HCT116 (cell line): ENCODE measurements around the gene EWSR1. TPM values are rescaled to one million over a fixed set of nuclear protein-coding genes. Genes with fewer than 3 reads are reported as not detected.

Experiments
- ATAC-seq: fragments of 200-7000 bp; cut with Tn5 transposase; 2 replicates; pipeline ENCODE4 v1.9.1; 2020; ENCODE audit warnings: mild to moderate bottlenecking, moderate library complexity
- BruUV-seq: library from RNA; stranded (reverse); fragments of 400-500 nt; replicated peaks from 2 replicates; lab custom pipeline; 2021; lab: Mats Ljungman, UMichigan
- CTCF ChIA-PET: fragments of 300-600 bp; sonication (Branson Sonifier 250); formaldehyde crosslinking; loops from one replicate; lab custom pipeline; 2021; ENCODE audit warnings: antibody characterized with exemption; lab: Charles Lee
- POLR2A ChIA-PET: fragments of 300-600, 350-600 bp; sonication (Branson Sonifier 250); formaldehyde crosslinking; loops from one replicate; lab custom pipeline; 2021; ENCODE audit warnings: antibody characterized with exemption; lab: Charles Lee
- RAD21 ChIA-PET, 2 experiments: fragments of 300-600 bp; sonication (Branson Sonifier 250); formaldehyde crosslinking; loops; one replicate each; lab custom pipeline; 2023; ENCODE audit warnings: low total read pairs in 2 of 2; ENCODE audit not compliant: uncharacterized antibody in 2 of 2, unreplicated experiment in 2 of 2, low non-redundant PET in 1 of 2; lab: Charles Lee
- DNase-seq: peaks from one replicate; pipeline ENCODE4 v3.0.0-alpha.2; 2010; ENCODE audit warnings: low read depth, low spot score
- H2AFZ ChIP-seq: fragments of 200-600 bp; shearing (Covaris generic), sonication (generic); 2 replicates; pipeline ENCODE4 v1.6.1; 2017; ENCODE audit warnings: low read depth, mixed run types, mixed read lengths, antibody characterized with exemption, low read length; ENCODE audit not compliant: poor library complexity, severe bottlenecking
- H3K27ac ChIP-seq: 2 replicates; pipeline ENCODE4 v1.5.1; 2012; ENCODE audit warnings: low read depth, low read length
- H3K27me3 ChIP-seq: fragments of 200-600 bp; sonication (generic); 2 replicates; pipeline ENCODE4 v1.6.1; 2016; ENCODE audit warnings: mixed run types, low read length, mixed read lengths; ENCODE audit not compliant: insufficient read depth
- H3K36me3 ChIP-seq, 2 experiments: fragments of 200-500 bp in 1 of 2; fragments of 200-600 bp in 1 of 2; sonication (Bioruptor generic) in 1 of 2; sonication (generic) in 1 of 2; 2 replicates each; pipeline versions ENCODE4 v1.5.1 to v1.6.1; 2014 to 2016; ENCODE audit warnings: low read length in 2 of 2, inconsistent platforms in 1 of 2, mixed read lengths in 1 of 2, mixed run types in 1 of 2; ENCODE audit not compliant: insufficient read depth in 2 of 2, control insufficient read depth in 1 of 2
- H3K4me1 ChIP-seq, 2 experiments: fragments of 200-600 bp in 1 of 2; sonication (generic) in 1 of 2; 2 replicates each; pipeline versions ENCODE4 v1.5.1 to v1.6.1; 2012 to 2017; ENCODE audit warnings: low read length in 2 of 2, inconsistent platforms in 1 of 2, mild to moderate bottlenecking in 1 of 2, mixed read lengths in 1 of 2, mixed run types in 1 of 2, moderate library complexity in 1 of 2; ENCODE audit not compliant: insufficient read depth in 2 of 2, control insufficient read depth in 1 of 2
- H3K4me2 ChIP-seq: fragments of 200-600 bp; sonication (generic); 2 replicates; pipeline ENCODE4 v1.6.1; 2017; ENCODE audit warnings: mixed run types, low read length, mixed read lengths
- H3K4me3 ChIP-seq, 2 experiments: fragments of 200-600 bp in 1 of 2; sonication (generic) in 1 of 2; replicated peaks in 1 of 2; 2 replicates each; pipeline ENCODE4 v1.5.1; 2011 to 2016; ENCODE audit warnings: low read length in 2 of 2, control low read depth in 1 of 2, low read depth in 1 of 2, mild to moderate bottlenecking in 1 of 2, mixed read lengths in 1 of 2, mixed run types in 1 of 2
- H3K79me2 ChIP-seq: fragments of 200-600 bp; sonication (generic); 2 replicates; pipeline ENCODE4 v1.6.1; 2017; ENCODE audit warnings: mild to moderate bottlenecking, mixed run types, low read length, moderate library complexity, mixed read lengths; ENCODE audit not compliant: insufficient read depth
- H3K9ac ChIP-seq: fragments of 200-600 bp; sonication (generic); 2 replicates; pipeline ENCODE4 v1.6.1; 2016; ENCODE audit warnings: low read length, mixed read lengths
- H3K9me2 ChIP-seq: fragments of 200-600 bp; sonication (generic), shearing (Covaris generic); 2 replicates; pipeline ENCODE4 v1.6.1; 2017; ENCODE audit warnings: mixed run types, mild to moderate bottlenecking, moderate library complexity; ENCODE audit not compliant: insufficient read depth
- H3K9me3 ChIP-seq, 2 experiments: fragments of 200-500 bp in 1 of 2; fragments of 200-600 bp in 1 of 2; sonication (Bioruptor generic) in 1 of 2; sonication (generic) in 1 of 2; 2 replicates each; pipeline ENCODE4 v1.6.1; 2014 to 2017; ENCODE audit warnings: low read length in 2 of 2, mixed read lengths in 2 of 2, inconsistent platforms in 1 of 2, low read depth in 1 of 2, mild to moderate bottlenecking in 1 of 2, mixed run types in 1 of 2, moderate library complexity in 1 of 2; ENCODE audit not compliant: control insufficient read depth in 1 of 2, insufficient read depth in 1 of 2
- H4K20me1 ChIP-seq: fragments of 200-600 bp; sonication (generic), shearing (Covaris generic); 2 replicates; pipeline ENCODE4 v1.6.1; 2017; ENCODE audit warnings: mixed run types, mild to moderate bottlenecking, moderate library complexity; ENCODE audit not compliant: insufficient read depth
- CBX3 ChIP-seq: IDR thresholded peaks from 2 replicates; pipeline ENCODE4 v1.6.1; 2012; ENCODE audit warnings: low read depth
- EGR1 ChIP-seq: IDR thresholded peaks from 2 replicates; pipeline ENCODE4 v1.6.1; 2012; ENCODE audit warnings: low read depth
- ELF1 ChIP-seq: IDR thresholded peaks from 2 replicates; pipeline ENCODE4 v1.6.1; 2012; ENCODE audit warnings: low read depth, borderline replicate concordance
- EZH2 ChIP-seq: fragments of 200-600 bp; sonication (generic); IDR thresholded peaks from 2 replicates; pipeline ENCODE4 v1.6.1; 2017; ENCODE audit warnings: antibody characterized with exemption, mixed run types
- EZH2phosphoT487 ChIP-seq: fragments of 200-600 bp; IDR thresholded peaks from 2 replicates; pipeline ENCODE4 v1.6.1; 2018; ENCODE audit warnings: antibody characterized with exemption, borderline replicate concordance
- FOSL1 ChIP-seq: IDR thresholded peaks from 2 replicates; pipeline ENCODE4 v1.6.1; 2012; ENCODE audit warnings: low read depth
- JUND ChIP-seq: IDR thresholded peaks from 2 replicates; pipeline ENCODE4 v1.6.1; 2012
- POLR2A ChIP-seq: IDR thresholded peaks from 2 replicates; pipeline ENCODE4 v1.7.0; 2011; ENCODE audit warnings: borderline replicate concordance; ENCODE audit not compliant: insufficient read depth, insufficient read length; ENCODE audit errors: extremely low read depth
- POLR2AphosphoS5 ChIP-seq: IDR thresholded peaks from 2 replicates; pipeline ENCODE4 v1.6.1; 2011; ENCODE audit warnings: mild to moderate bottlenecking, low read depth, low read length, moderate library complexity
- RAD21 ChIP-seq: IDR thresholded peaks from 2 replicates; pipeline ENCODE4 v1.6.1; 2012; ENCODE audit warnings: low read depth, mild to moderate bottlenecking
- SIN3A ChIP-seq: IDR thresholded peaks from 2 replicates; pipeline ENCODE4 v1.6.1; 2012; ENCODE audit warnings: low read depth
- SP1 ChIP-seq: IDR thresholded peaks from 2 replicates; pipeline ENCODE4 v1.6.1; 2012; ENCODE audit warnings: low read depth
- SRF ChIP-seq: IDR thresholded peaks from 2 replicates; pipeline ENCODE4 v1.6.1; 2012; ENCODE audit warnings: low read depth
- ZNF274 ChIP-seq: fragments of 200-500 bp; sonication (Bioruptor generic); IDR thresholded peaks from 2 replicates; pipeline ENCODE4 v1.6.1; 2014; ENCODE audit warnings: mild to moderate bottlenecking, low read depth, low read length, inconsistent platforms
- intact Hi-C: fragments of 100-400 bp; cut with micrococcal nuclease; formaldehyde crosslinking; loops from 2 replicates; pipeline ENCODE4 v1.10.0; 2022
- total RNA-seq: library from RNA; stranded (reverse); gene quantifications from one replicate; pipeline ENCODE4 v1.2.1, GENCODE V29; 2021; ENCODE audit not compliant: unreplicated experiment
- TF ChIP-seq, protein P1 (sequence below): IDR thresholded peaks from 2 replicates; pipeline ENCODE4 v1.6.1; 2012; ENCODE audit warnings: low read depth
- TF ChIP-seq, protein P2 (sequence below): IDR thresholded peaks from 2 replicates; pipeline ENCODE4 v1.6.1; 2012

EWSR1 gene
- total RNA-seq, 1 experiment from 2014 or later: 335 TPM

DNA sequence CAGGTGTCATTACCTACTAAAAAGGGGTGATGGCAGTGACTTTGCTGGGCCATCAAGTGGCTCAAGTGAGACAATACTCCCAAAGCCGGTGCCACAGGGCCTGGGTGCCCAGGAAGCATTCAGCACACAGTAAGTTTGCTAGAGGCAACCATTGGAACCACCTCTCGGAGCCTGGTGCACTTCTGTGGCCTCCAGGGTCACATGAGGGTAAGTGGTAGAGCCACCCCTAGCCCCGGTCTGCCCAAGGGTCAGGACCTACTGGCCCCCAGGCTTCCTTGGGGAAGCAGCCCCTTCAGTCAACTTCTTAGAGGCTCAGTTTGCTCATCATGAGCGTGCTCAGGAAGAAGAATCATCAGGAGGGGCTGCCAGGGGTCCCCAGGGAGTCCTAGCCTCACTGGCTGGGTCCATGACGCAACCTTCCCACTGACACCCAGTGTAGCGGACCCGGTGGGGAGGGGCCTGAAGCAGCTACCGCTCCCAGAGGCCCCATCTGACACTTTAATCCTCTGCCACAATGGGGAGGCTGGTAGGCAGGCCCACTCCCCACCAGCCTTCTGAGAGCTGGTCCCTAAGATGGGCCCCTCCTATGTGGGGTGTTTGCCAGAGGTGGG lies 64.9 kb downstream of the EWSR1 start:
- Histone ChIP-seq H3K27ac (no peak overlapping the region), H3K4me2 (no peak overlapping the region), H3K4me1 (peaks cover 0 to 6% of the 10 kb centered on the region in 2 experiments; a peak in 1 of 4 replicates), H3K4me3 (no peak overlapping the region), H3K9me2 (no peaks in the 10 kb centered on the region), H3K79me2 (no peaks in the 10 kb centered on the region), H2AFZ (no peak overlapping the region), H3K9ac (no peak overlapping the region), H3K36me3 (peaks cover 3 to 9% of the 10 kb centered on the region in 2 experiments; a peak in 2 of 4 replicates), H4K20me1 (no peaks in the 10 kb centered on the region), H3K9me3 (no peaks in the 10 kb centered on the region), H3K27me3 (no peaks in the 10 kb centered on the region)
- ATAC-seq: no peak
- RAD21 ChIA-PET: no interaction called here
- POLR2A ChIA-PET: no interaction called here
- intact Hi-C loops: no loop called here
- BruUV-seq: no TSS peak
- CTCF ChIA-PET: no interaction called here
- TF ChIP-seq CBX3: no peak
- TF ChIP-seq POLR2AphosphoS5: no peak
- TF ChIP-seq FOSL1: no peak
- TF ChIP-seq POLR2A: no peak
- no peak for DNase-seq

DNA sequence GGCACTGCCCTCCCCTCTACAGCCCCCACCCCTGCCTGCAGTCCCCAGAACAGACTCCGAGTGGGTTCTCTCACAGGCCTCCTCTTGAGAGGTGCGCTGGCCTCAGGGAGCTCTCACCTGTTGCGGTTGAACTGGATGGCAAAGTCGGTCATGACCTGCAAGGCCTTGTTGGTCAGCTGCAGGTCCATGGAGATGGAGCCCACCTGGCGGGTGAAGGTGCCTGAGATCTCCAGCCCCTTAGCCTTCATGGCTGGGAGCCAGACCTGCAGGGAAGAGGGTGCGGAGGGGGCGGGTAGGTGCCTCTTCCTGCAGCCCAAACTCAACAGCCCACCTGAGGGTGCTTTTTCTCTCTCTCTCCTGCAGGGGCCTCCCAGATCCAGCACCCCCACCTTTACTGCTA lies 66.1 kb downstream of the EWSR1 start:
- H3K27ac ChIP-seq: no peak overlapping the region
- H3K36me3 ChIP-seq: peaks cover 8 to 16% of the 10 kb centered on the region in 2 experiments
- H3K4me1 ChIP-seq: peaks cover 0 to under 1% of the 10 kb centered on the region in 2 experiments; a peak in 1 of 4 replicates
- ATAC-seq (0 out of 2 replicates have a peak, but pooled peaks have one; percentile 31), DNase-seq (no peak)
- ChIA-PET RAD21 (no interaction called here), CTCF (no interaction called here), POLR2A (no interaction called here)
- no peak overlapping the region for H3K4me2 ChIP-seq
- no peaks in the 10 kb centered on the region for H4K20me1 ChIP-seq
- no peaks in the 10 kb centered on the region for H3K9me3 ChIP-seq
- BruUV-seq: no TSS peak
- H3K79me2 ChIP-seq: no peaks in the 10 kb centered on the region
- TF ChIP-seq SP1 (no peak), POLR2A (no peak), ELF1 (no peak), RAD21 (no peak), SIN3A (no peak), ZNF274 (no peak), EGR1 (no peak), JUND (no peak), EZH2phosphoT487 (no peak), SRF (no peak), FOSL1 (no peak), EZH2 (no peak)
- TF ChIP-seq, protein P1, sequence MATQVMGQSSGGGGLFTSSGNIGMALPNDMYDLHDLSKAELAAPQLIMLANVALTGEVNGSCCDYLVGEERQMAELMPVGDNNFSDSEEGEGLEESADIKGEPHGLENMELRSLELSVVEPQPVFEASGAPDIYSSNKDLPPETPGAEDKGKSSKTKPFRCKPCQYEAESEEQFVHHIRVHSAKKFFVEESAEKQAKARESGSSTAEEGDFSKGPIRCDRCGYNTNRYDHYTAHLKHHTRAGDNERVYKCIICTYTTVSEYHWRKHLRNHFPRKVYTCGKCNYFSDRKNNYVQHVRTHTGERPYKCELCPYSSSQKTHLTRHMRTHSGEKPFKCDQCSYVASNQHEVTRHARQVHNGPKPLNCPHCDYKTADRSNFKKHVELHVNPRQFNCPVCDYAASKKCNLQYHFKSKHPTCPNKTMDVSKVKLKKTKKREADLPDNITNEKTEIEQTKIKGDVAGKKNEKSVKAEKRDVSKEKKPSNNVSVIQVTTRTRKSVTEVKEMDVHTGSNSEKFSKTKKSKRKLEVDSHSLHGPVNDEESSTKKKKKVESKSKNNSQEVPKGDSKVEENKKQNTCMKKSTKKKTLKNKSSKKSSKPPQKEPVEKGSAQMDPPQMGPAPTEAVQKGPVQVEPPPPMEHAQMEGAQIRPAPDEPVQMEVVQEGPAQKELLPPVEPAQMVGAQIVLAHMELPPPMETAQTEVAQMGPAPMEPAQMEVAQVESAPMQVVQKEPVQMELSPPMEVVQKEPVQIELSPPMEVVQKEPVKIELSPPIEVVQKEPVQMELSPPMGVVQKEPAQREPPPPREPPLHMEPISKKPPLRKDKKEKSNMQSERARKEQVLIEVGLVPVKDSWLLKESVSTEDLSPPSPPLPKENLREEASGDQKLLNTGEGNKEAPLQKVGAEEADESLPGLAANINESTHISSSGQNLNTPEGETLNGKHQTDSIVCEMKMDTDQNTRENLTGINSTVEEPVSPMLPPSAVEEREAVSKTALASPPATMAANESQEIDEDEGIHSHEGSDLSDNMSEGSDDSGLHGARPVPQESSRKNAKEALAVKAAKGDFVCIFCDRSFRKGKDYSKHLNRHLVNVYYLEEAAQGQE: no peak
- TF ChIP-seq, protein P2, sequence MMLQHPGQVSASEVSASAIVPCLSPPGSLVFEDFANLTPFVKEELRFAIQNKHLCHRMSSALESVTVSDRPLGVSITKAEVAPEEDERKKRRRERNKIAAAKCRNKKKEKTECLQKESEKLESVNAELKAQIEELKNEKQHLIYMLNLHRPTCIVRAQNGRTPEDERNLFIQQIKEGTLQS: no peak
- H3K9me2 ChIP-seq: no peaks in the 10 kb centered on the region
- no peak overlapping the region for H3K4me3 ChIP-seq
- no peak overlapping the region for H2AFZ ChIP-seq
- intact Hi-C loops: no loop called here
- no peak overlapping the region for H3K9ac ChIP-seq
- no peaks in the 10 kb centered on the region for H3K27me3 ChIP-seq
